ENCODE measurements around the gene PRDX5. TPM values are rescaled to one million over a fixed set of nuclear protein-coding genes. Genes with fewer than 3 reads are reported as not detected.
A peak's percentile ranks its signal among the peaks of the same experiment; 100 is the strongest.
"Not testable (repeated sequence)": the region's sequence is repeated elsewhere in the genome, so short reads cannot be mapped to it uniquely, and the experiment has no call there.

The PRDX5 gene
- total RNA-seq, 2 donors from 2014 or later: 401 to 435 TPM

DNA sequence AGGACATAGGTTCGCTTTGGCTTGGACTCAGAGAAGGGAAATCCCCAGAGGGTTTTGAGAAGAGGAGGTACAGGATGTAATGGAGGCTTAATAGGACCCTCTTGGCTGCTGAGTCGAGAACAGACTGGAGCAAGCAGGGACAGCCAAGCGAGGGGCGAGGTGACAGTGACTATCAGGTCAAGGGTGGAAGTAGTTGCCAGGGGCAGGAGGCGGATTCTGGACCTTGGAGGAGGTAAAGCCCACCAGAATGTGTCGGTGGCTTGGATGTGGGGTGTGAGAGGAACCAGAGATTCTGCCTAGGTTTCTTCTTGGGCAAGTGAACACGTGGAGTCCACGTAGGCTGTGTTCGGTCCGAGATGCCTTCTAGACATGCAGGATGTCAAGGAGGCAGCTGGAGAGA lies 5.0 kb upstream of the PRDX5 start:
- DNase-seq (ENCODE audit: low spot score): no peak
- TF ChIP-seq, protein P1, sequence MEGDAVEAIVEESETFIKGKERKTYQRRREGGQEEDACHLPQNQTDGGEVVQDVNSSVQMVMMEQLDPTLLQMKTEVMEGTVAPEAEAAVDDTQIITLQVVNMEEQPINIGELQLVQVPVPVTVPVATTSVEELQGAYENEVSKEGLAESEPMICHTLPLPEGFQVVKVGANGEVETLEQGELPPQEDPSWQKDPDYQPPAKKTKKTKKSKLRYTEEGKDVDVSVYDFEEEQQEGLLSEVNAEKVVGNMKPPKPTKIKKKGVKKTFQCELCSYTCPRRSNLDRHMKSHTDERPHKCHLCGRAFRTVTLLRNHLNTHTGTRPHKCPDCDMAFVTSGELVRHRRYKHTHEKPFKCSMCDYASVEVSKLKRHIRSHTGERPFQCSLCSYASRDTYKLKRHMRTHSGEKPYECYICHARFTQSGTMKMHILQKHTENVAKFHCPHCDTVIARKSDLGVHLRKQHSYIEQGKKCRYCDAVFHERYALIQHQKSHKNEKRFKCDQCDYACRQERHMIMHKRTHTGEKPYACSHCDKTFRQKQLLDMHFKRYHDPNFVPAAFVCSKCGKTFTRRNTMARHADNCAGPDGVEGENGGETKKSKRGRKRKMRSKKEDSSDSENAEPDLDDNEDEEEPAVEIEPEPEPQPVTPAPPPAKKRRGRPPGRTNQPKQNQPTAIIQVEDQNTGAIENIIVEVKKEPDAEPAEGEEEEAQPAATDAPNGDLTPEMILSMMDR (IDR thresholded peaks at IDR 0.05): no peak
- Histone ChIP-seq H3K4me1 (peaks cover 0 to 36% of the 10 kb centered on the region in 2 donors), H3K27me3 (no peaks in the 10 kb centered on the region), H3K9me3 (no peaks in the 10 kb centered on the region), H3K27ac (peak overlapping the region in 1 of 2 donors; percentile 66), H3K36me3 (peaks cover 32% of the 10 kb centered on the region), H3K4me3 (no peak overlapping the region)

DNA sequence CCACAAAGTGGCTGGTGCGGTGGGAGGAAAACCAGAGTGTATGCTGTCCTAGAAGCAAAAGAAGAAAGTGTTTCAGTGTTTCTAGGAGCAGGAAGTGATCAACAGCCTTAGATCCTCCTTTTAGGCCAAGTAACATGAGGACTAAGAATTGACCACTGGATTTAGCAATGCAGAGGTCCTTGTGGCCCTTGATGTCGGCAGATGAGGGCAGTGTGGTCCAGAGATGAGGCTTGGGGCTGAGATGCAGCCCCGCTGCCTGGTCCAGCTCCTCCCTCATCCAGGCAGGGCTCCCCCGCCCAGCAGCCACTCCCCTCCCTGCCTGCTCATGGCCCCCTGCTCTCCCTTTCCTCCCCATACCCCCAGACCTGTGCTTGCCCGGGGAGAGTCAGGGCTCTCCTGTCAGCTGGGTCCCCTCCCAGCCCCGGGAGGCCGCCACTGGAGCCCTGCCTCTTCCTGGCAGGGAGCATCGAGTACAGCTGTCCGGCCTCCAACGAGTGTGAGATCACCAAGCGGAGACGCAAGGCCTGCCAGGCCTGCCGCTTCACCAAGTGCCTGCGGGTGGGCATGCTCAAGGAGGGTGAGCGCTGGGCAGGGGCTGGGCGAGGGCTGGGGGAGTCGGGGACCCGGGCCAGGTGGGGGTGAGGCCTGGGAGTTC lies 4.3 kb upstream of the PRDX5 start:
- peaks cover 0 to 38% of the 10 kb centered on the region in 2 donors for H3K4me1 ChIP-seq
- H3K9me3 ChIP-seq: no peaks in the 10 kb centered on the region
- peak overlapping the region; percentile 1 to 28 for H3K4me3 ChIP-seq
- peaks cover 30% of the 10 kb centered on the region for H3K36me3 ChIP-seq
- TF ChIP-seq, protein P1 (IDR thresholded peaks at IDR 0.05): no peak
- peak overlapping the region; percentile 66 to 75 for H3K27ac ChIP-seq
- peak; percentile 80 for DNase-seq (ENCODE audit: low spot score)
- H3K27me3 ChIP-seq: no peaks in the 10 kb centered on the region

DNA sequence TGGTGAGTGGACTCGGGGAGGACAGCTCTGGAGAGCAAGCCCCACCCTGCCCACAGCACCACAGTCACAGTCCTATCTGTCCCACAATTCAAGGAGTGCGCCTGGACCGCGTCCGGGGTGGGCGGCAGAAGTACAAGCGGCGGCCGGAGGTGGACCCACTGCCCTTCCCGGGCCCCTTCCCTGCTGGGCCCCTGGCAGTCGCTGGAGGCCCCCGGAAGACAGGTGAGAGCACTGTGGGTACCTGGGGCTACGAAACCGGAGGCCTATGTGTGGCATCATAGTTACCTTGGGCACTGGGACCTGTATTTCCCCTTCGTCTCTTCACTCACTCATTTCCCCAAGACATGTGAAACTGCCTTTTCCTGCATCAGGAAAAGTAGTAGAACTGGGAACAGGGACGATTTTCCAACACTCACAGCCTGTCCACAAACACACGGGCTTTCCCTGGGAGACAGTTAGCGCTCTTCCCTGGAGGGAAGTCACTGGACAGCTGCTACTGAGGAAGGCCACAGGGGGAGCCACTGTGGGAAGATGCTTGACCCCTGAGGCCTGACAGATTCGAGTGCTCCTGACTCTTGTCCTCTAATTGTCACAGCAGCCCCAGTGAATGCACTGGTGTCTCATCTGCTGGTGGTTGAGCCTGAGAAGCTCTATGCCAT lies 3.6 kb upstream of the PRDX5 start:
- peak overlapping the region; percentile 66 to 75 for H3K27ac ChIP-seq
- TF ChIP-seq, protein P1 (IDR thresholded peaks at IDR 0.05): no peak
- no peak for DNase-seq (ENCODE audit: low spot score)
- peaks cover 24% of the 10 kb centered on the region for H3K36me3 ChIP-seq
- peaks cover 0 to 45% of the 10 kb centered on the region in 2 donors for H3K4me1 ChIP-seq
- H3K4me3 ChIP-seq: peak overlapping the region; percentile 1 to 28
- no peaks in the 10 kb centered on the region for H3K9me3 ChIP-seq
- no peaks in the 10 kb centered on the region for H3K27me3 ChIP-seq

DNA sequence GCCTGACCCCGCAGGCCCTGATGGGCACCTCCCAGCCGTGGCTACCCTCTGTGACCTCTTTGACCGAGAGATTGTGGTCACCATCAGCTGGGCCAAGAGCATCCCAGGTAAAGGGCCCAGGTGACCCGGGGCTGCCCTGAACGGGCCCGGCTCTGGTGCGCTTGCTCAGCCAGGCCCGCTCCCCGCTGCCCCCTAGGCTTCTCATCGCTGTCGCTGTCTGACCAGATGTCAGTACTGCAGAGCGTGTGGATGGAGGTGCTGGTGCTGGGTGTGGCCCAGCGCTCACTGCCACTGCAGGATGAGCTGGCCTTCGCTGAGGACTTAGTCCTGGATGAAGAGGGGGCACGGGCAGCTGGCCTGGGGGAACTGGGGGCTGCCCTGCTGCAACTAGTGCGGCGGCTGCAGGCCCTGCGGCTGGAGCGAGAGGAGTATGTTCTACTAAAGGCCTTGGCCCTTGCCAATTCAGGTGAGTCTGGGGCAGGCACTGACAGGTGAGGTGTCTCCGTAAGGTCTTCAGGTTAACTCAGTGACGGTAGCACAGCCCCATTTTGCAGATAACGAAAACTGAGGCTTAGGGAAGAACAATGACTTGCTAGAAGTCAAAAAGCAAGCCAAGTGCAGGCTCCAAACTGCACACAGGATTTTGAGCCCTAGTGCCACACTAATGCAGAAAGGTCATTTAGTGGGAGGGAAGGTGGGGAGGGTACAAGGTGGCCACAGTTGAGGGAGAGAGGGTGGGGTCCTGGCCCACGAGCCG lies 2.9 kb upstream of the PRDX5 start:
- peak overlapping the region in 1 of 2 donors; percentile 66 for H3K27ac ChIP-seq
- no peaks in the 10 kb centered on the region for H3K27me3 ChIP-seq
- peaks cover 0 to 49% of the 10 kb centered on the region in 2 donors for H3K4me1 ChIP-seq
- no peaks in the 10 kb centered on the region for H3K9me3 ChIP-seq
- peaks cover 24% of the 10 kb centered on the region for H3K36me3 ChIP-seq
- TF ChIP-seq, protein P1 (IDR thresholded peaks at IDR 0.05): no peak
- H3K4me3 ChIP-seq: no peak overlapping the region
- DNase-seq (ENCODE audit: low spot score): no peak

DNA sequence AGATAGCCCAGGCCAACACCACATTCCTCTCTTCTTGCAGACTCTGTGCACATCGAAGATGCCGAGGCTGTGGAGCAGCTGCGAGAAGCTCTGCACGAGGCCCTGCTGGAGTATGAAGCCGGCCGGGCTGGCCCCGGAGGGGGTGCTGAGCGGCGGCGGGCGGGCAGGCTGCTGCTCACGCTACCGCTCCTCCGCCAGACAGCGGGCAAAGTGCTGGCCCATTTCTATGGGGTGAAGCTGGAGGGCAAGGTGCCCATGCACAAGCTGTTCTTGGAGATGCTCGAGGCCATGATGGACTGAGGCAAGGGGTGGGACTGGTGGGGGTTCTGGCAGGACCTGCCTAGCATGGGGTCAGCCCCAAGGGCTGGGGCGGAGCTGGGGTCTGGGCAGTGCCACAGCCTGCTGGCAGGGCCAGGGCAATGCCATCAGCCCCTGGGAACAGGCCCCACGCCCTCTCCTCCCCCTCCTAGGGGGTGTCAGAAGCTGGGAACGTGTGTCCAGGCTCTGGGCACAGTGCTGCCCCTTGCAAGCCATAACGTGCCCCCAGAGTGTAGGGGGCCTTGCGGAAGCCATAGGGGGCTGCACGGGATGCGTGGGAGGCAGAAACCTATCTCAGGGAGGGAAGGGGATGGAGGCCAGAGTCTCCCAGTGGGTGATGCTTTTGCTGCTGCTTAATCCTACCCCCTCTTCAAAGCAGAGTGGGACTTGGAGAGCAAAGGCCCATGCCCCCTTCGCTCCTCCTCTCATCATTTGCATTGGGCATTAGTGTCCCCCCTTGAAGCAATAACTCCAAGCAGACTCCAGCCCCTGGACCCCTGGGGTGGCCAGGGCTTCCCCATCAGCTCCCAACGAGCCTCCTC lies 2.0 kb upstream of the PRDX5 start:
- H3K9me3 ChIP-seq; H3K27me3 ChIP-seq; DNase-seq (ENCODE audit: low spot score); H3K4me3 ChIP-seq; H3K27ac ChIP-seq: not testable (repeated sequence)
- H3K4me1 ChIP-seq: peaks cover 0 to 49% of the 10 kb centered on the region in 2 donors
- peaks cover 28% of the 10 kb centered on the region for H3K36me3 ChIP-seq

All from right atrium auricular region (tissue), 2 donors.